Neural cell (in vitro differentiated cells): Measurements from ENCODE around the gene MAP7D2.

Experiments
- EP300 ChIP-seq: fragments of 450-650 bp; conservative IDR thresholded peaks from 2 replicates; pipeline ENCODE4 v1.6.1; 2014; ENCODE audit warnings: antibody characterized with exemption, mild to moderate bottlenecking, moderate library complexity; ENCODE audit not compliant: poor library complexity, severe bottlenecking
- EZH2 ChIP-seq: fragments of 200-600, 300-800 bp; shearing (Covaris generic), sonication (generic); IDR thresholded peaks from 2 replicates; pipeline ENCODE4 v1.6.1; 2014; ENCODE audit warnings: antibody characterized with exemption, low read length, borderline replicate concordance, mild to moderate bottlenecking; ENCODE audit not compliant: insufficient read depth, poor library complexity, severe bottlenecking
- MXI1 ChIP-seq: fragments of 450-650 bp; conservative IDR thresholded peaks from 2 replicates; pipeline ENCODE4 v1.6.1; 2014; ENCODE audit warnings: antibody characterized with exemption, mild to moderate bottlenecking; ENCODE audit not compliant: poor library complexity, severe bottlenecking
- RAD21 ChIP-seq: fragments of 450-650 bp; conservative IDR thresholded peaks from 2 replicates; pipeline ENCODE4 v1.6.1; 2014; ENCODE audit warnings: antibody characterized with exemption, mild to moderate bottlenecking, moderate library complexity
- TAF1 ChIP-seq: IDR thresholded peaks from 2 replicates; pipeline ENCODE4 v1.6.1; 2012; ENCODE audit warnings: low read depth
- TF ChIP-seq, protein P1 (sequence below): fragments of 450-650 bp; IDR thresholded peaks from 2 replicates; pipeline ENCODE4 v1.5.1; 2014; ENCODE audit warnings: antibody characterized with exemption, mild to moderate bottlenecking, moderate library complexity; ENCODE audit not compliant: poor library complexity, severe bottlenecking

DNA sequence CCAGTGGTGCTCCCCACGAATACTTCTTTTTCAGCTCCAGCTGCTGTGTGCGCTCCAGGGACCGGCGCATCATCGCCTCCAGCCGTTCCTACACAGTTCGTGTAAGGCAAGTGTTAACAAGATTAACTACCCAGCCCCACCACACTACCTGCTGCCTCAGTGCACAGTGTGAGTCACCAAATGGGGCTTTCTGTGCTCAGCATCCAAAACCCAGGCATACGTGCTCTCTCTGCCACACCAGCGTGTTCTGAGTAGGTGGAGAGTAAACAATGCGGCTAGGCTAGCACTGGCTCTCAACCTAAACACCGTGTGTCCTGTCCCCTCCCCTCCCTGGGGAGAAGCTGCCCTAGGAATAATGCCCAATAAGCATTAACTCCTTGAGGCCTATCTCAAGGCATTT is 60.0 kb downstream of the MAP7D2 start:
- TF ChIP-seq, protein P1, sequence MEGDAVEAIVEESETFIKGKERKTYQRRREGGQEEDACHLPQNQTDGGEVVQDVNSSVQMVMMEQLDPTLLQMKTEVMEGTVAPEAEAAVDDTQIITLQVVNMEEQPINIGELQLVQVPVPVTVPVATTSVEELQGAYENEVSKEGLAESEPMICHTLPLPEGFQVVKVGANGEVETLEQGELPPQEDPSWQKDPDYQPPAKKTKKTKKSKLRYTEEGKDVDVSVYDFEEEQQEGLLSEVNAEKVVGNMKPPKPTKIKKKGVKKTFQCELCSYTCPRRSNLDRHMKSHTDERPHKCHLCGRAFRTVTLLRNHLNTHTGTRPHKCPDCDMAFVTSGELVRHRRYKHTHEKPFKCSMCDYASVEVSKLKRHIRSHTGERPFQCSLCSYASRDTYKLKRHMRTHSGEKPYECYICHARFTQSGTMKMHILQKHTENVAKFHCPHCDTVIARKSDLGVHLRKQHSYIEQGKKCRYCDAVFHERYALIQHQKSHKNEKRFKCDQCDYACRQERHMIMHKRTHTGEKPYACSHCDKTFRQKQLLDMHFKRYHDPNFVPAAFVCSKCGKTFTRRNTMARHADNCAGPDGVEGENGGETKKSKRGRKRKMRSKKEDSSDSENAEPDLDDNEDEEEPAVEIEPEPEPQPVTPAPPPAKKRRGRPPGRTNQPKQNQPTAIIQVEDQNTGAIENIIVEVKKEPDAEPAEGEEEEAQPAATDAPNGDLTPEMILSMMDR: no peak
- TF ChIP-seq MXI1 (no peak), TAF1 (no peak), EP300 (no peak), EZH2 (no peak), RAD21 (no peak)
